GM12878 (cell line): ENCODE measurements around the gene FOSL1. TPM values are rescaled to one million over a fixed set of nuclear protein-coding genes. Genes with fewer than 3 reads are reported as not detected.

Experiments used
- DPF2 ChIP-seq: fragments of 450-650 bp; IDR thresholded peaks from 2 replicates; pipeline ENCODE4 v1.6.1; 2017; ENCODE audit warnings: mild to moderate bottlenecking
- MEF2A ChIP-seq: IDR thresholded peaks from 2 replicates; pipeline ENCODE4 v1.6.1; 2011; ENCODE audit warnings: low read depth, mild to moderate bottlenecking, low read length, moderate library complexity; ENCODE audit not compliant: insufficient read depth
- MTA2 ChIP-seq: fragments of 450-650 bp; IDR thresholded peaks from 2 replicates; pipeline ENCODE4 v1.6.1; 2016; ENCODE audit warnings: low read depth, mild to moderate bottlenecking, moderate library complexity
- NFYA ChIP-seq: IDR thresholded peaks from 2 replicates; pipeline ENCODE4 v1.6.1; 2011; ENCODE audit warnings: low read depth, mild to moderate bottlenecking, low read length, improper control_type of control experiment, borderline replicate concordance
- NR2C1 ChIP-seq: fragments of 450-650 bp; IDR thresholded peaks from 2 replicates; pipeline ENCODE4 v1.6.1; 2017; ENCODE audit warnings: antibody characterized with exemption, mild to moderate bottlenecking, moderate library complexity
- NR2C2 ChIP-seq: IDR thresholded peaks from 2 replicates; pipeline ENCODE4 v1.6.1; 2011; ENCODE audit warnings: borderline replicate concordance, low read depth; ENCODE audit not compliant: control insufficient read depth, insufficient read length
- RB1 ChIP-seq: fragments of 450-650 bp; formaldehyde crosslinking; IDR thresholded peaks from 2 replicates; pipeline ENCODE4 v1.6.1; 2017; ENCODE audit warnings: mild to moderate bottlenecking, borderline replicate concordance
- RUNX3 ChIP-seq: IDR thresholded peaks from 2 replicates; pipeline ENCODE4 v1.6.1; 2012; ENCODE audit warnings: low read length, inconsistent platforms
- SP1 ChIP-seq: IDR thresholded peaks from one replicate; pipeline ENCODE4 v1.6.1; 2011; ENCODE audit warnings: low read depth, low read length
- SREBF2 ChIP-seq: IDR thresholded peaks from 2 replicates; pipeline ENCODE4 v1.6.1; 2012; ENCODE audit warnings: mild to moderate bottlenecking, low read length
- SRF ChIP-seq, 2 experiments: IDR thresholded peaks; 2 replicates each; pipeline ENCODE4 v1.6.1; 2011; ENCODE audit warnings: low read depth in 2 of 2, low read length in 2 of 2, mild to moderate bottlenecking in 1 of 2, moderate library complexity in 1 of 2
- SUPT20H ChIP-seq: IDR thresholded peaks from 2 replicates; pipeline ENCODE4 v1.6.1; 2011; ENCODE audit warnings: low read depth, mild to moderate bottlenecking, low read length, moderate library complexity, borderline replicate concordance; ENCODE audit not compliant: control insufficient read depth
- TCF12 ChIP-seq: IDR thresholded peaks from 2 replicates; pipeline ENCODE4 v1.6.1; 2011; ENCODE audit warnings: low read depth, mild to moderate bottlenecking, low read length
- ZSCAN29 ChIP-seq: fragments of 450-650 bp; IDR thresholded peaks from 2 replicates; pipeline ENCODE4 v1.6.1; 2017; ENCODE audit warnings: mild to moderate bottlenecking, moderate library complexity
- polyA plus RNA-seq, 11 experiments: library from polyadenylated mRNA; depleted of rRNA in 4 of 11; unstranded in 6 of 11; stranded (reverse) in 5 of 11; fragments of >200 nt; fragmentation: Nextera tagmentation in 4 of 11; fragmentation: Illumina TruSeq in 1 of 11; extraction: Ambion mirVana in 4 of 11; extraction: Trizol in 1 of 11; gene quantifications; 1 replicate in 1 of 11; 2 replicates in 10 of 11; pipeline versions ENCODE4 v1.2.1 to v1.2.3, GENCODE V29; 2011 to 2016; ENCODE audit warnings: inconsistent platforms in 2 of 11, missing spikeins in 2 of 11, low read depth in 1 of 11
- total RNA-seq, 4 experiments: library from RNA; depleted of rRNA in 3 of 4; stranded (reverse); fragments of >200 nt in 3 of 4; fragmentation: Illumina TruSeq in 1 of 4; extraction: Trizol in 1 of 4; gene quantifications; 2 replicates each; pipeline versions ENCODE4 v1.2.1 to v1.2.3, GENCODE V29; 2013 to 2021
- TF ChIP-seq, protein P1 (sequence below): IDR thresholded peaks from 2 replicates; pipeline ENCODE4 v1.6.1; 2011; ENCODE audit warnings: borderline replicate concordance, low read depth, mild to moderate bottlenecking, moderate library complexity, low read length; ENCODE audit not compliant: insufficient read depth, poor library complexity, severe bottlenecking
- TF ChIP-seq, protein P2 (sequence below): fragments of 450-650 bp; IDR thresholded peaks from 2 replicates; pipeline ENCODE4 v1.6.1; 2016; ENCODE audit warnings: mild to moderate bottlenecking
- TF ChIP-seq, protein P3 (sequence below): IDR thresholded peaks from 2 replicates; pipeline ENCODE4 v1.6.1; 2012; ENCODE audit warnings: mild to moderate bottlenecking, low read depth, low read length
- TF ChIP-seq, protein P4 (sequence below): fragments of 450-650 bp; IDR thresholded peaks from 2 replicates; pipeline ENCODE4 v1.6.1; 2017; ENCODE audit warnings: mild to moderate bottlenecking, low read depth, inconsistent platforms; ENCODE audit not compliant: poor library complexity, severe bottlenecking
- TF ChIP-seq, protein P5 (sequence below): fragments of 450-650 bp; IDR thresholded peaks from 2 replicates; pipeline ENCODE4 v1.6.1; 2017; ENCODE audit warnings: low read depth, mild to moderate bottlenecking, moderate library complexity

The FOSL1 gene
- total and polyA plus RNA-seq, 10 of the 15 experiments (the other 5 are each of a cell fraction or from before 2014, with no cell fraction given) = 0.82 to 5.4 (median 2.1) TPM

DNA sequence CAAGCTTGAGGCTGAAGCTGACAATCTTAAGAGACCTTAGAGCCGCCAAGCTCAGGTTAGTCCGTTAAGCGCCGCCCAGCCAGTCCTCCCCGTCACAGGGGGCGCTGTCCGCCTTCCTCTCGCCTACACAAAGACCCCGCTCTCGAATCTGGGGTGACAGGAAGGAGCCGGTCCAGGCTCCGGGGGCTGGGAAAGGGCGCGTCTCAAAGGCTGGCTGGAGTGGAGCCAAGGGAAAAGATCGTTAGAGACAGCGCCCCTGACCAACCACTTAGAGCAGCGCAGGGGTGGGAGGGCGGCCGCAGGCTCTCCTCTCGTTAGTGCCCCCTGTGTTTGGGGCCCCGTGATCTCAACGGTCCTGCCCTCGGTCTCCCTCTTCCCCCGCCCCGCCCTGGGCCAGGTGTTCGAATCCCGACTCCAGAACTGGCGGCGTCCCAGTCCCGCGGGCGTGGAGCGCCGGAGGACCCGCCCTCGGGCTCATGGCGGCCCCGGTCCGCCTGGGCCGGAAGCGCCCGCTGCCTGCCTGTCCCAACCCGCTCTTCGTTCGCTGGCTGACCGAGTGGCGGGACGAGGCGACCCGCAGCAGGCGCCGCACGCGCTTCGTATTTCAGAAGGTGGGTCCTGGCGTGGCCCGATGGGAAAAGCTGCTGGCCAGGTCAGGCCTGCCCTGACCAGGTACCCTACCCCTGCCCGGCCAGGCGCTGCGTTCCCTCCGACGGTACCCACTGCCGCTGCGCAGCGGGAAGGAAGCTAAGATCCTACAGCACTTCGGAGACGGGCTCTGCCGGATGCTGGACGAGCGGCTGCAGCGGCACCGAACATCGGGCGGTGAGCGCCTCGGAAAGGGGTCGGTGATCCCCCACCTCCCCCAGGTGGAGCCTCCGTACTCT lies 39.7 kb downstream of the FOSL1 start, which contains the start of gene MUS81 (continued):
- no peak for TF ChIP-seq SUPT20H
- peak; percentile 56 for TF ChIP-seq NR2C1
- TF ChIP-seq NR2C2 = no peak
- TF ChIP-seq, protein P1, sequence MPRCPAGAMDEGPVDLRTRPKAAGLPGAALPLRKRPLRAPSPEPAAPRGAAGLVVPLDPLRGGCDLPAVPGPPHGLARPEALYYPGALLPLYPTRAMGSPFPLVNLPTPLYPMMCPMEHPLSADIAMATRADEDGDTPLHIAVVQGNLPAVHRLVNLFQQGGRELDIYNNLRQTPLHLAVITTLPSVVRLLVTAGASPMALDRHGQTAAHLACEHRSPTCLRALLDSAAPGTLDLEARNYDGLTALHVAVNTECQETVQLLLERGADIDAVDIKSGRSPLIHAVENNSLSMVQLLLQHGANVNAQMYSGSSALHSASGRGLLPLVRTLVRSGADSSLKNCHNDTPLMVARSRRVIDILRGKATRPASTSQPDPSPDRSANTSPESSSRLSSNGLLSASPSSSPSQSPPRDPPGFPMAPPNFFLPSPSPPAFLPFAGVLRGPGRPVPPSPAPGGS = peak; percentile 41
- TF ChIP-seq TCF12 = 0 out of 2 replicates have a peak, but pooled peaks have one; percentile 53
- TF ChIP-seq, protein P2, sequence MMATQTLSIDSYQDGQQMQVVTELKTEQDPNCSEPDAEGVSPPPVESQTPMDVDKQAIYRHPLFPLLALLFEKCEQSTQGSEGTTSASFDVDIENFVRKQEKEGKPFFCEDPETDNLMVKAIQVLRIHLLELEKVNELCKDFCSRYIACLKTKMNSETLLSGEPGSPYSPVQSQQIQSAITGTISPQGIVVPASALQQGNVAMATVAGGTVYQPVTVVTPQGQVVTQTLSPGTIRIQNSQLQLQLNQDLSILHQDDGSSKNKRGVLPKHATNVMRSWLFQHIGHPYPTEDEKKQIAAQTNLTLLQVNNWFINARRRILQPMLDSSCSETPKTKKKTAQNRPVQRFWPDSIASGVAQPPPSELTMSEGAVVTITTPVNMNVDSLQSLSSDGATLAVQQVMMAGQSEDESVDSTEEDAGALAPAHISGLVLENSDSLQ = peak; percentile 94
- peak; percentile 80; the same call in 1 of the 2 replicates for TF ChIP-seq RB1
- TF ChIP-seq, protein P3, sequence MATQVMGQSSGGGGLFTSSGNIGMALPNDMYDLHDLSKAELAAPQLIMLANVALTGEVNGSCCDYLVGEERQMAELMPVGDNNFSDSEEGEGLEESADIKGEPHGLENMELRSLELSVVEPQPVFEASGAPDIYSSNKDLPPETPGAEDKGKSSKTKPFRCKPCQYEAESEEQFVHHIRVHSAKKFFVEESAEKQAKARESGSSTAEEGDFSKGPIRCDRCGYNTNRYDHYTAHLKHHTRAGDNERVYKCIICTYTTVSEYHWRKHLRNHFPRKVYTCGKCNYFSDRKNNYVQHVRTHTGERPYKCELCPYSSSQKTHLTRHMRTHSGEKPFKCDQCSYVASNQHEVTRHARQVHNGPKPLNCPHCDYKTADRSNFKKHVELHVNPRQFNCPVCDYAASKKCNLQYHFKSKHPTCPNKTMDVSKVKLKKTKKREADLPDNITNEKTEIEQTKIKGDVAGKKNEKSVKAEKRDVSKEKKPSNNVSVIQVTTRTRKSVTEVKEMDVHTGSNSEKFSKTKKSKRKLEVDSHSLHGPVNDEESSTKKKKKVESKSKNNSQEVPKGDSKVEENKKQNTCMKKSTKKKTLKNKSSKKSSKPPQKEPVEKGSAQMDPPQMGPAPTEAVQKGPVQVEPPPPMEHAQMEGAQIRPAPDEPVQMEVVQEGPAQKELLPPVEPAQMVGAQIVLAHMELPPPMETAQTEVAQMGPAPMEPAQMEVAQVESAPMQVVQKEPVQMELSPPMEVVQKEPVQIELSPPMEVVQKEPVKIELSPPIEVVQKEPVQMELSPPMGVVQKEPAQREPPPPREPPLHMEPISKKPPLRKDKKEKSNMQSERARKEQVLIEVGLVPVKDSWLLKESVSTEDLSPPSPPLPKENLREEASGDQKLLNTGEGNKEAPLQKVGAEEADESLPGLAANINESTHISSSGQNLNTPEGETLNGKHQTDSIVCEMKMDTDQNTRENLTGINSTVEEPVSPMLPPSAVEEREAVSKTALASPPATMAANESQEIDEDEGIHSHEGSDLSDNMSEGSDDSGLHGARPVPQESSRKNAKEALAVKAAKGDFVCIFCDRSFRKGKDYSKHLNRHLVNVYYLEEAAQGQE = 0 out of 2 replicates have a peak, but pooled peaks have one; percentile 38
- TF ChIP-seq MEF2A = 0 out of 2 replicates have a peak, but pooled peaks have one; percentile 64
- peak; percentile 65 for TF ChIP-seq SP1
- peak in 1 of 2 experiments; percentile 71; a peak in 1 of 4 replicates for TF ChIP-seq SRF (IDR thresholded peaks at IDR 0.05; ENCODE audit: low read depth in 2 of 2, low read length in 2 of 2)
- TF ChIP-seq, protein P4, sequence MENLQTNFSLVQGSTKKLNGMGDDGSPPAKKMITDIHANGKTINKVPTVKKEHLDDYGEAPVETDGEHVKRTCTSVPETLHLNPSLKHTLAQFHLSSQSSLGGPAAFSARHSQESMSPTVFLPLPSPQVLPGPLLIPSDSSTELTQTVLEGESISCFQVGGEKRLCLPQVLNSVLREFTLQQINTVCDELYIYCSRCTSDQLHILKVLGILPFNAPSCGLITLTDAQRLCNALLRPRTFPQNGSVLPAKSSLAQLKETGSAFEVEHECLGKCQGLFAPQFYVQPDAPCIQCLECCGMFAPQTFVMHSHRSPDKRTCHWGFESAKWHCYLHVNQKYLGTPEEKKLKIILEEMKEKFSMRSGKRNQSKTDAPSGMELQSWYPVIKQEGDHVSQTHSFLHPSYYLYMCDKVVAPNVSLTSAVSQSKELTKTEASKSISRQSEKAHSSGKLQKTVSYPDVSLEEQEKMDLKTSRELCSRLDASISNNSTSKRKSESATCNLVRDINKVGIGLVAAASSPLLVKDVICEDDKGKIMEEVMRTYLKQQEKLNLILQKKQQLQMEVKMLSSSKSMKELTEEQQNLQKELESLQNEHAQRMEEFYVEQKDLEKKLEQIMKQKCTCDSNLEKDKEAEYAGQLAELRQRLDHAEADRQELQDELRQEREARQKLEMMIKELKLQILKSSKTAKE = peak; percentile 15
- TF ChIP-seq NFYA = no peak
- TF ChIP-seq RUNX3 = no peak
- TF ChIP-seq ZSCAN29 = no peak
- TF ChIP-seq MTA2 = no peak
- no peak for TF ChIP-seq SREBF2
- TF ChIP-seq, protein P5, sequence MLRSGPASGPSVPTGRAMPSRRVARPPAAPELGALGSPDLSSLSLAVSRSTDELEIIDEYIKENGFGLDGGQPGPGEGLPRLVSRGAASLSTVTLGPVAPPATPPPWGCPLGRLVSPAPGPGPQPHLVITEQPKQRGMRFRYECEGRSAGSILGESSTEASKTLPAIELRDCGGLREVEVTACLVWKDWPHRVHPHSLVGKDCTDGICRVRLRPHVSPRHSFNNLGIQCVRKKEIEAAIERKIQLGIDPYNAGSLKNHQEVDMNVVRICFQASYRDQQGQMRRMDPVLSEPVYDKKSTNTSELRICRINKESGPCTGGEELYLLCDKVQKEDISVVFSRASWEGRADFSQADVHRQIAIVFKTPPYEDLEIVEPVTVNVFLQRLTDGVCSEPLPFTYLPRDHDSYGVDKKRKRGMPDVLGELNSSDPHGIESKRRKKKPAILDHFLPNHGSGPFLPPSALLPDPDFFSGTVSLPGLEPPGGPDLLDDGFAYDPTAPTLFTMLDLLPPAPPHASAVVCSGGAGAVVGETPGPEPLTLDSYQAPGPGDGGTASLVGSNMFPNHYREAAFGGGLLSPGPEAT = peak; percentile 79; the same call in 1 of the 2 replicates
- peak; percentile 57; the same call in 1 of the 2 replicates for TF ChIP-seq DPF2
